Measurements from ENCODE around the gene KRT26.
"Not testable (repeated sequence)": the region's sequence is repeated elsewhere in the genome, so short reads cannot be mapped to it uniquely, and the experiment has no call there.

KRT26 gene

DNA sequence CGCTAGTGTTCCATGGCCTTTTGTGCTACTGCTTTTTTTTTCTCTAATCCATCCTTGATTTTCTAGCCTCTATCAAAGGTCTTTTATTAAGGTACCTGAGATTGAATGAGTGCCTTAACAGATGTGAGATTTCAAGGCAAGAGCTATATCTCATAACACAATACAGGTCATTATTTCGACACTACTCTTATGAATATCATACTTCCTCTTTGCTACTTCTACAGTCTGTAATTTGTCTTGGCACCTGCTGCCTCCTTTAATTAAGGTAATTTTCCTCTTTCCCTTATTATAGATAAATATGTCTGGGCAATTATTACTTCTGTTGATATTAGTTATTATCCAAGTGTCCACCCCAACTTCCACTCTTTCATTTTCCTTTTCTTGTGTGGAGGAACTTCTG lies 22.5 kb upstream of the KRT26 start:
- DNase-seq (ENCODE audit: low spot score), result no peak

DNA sequence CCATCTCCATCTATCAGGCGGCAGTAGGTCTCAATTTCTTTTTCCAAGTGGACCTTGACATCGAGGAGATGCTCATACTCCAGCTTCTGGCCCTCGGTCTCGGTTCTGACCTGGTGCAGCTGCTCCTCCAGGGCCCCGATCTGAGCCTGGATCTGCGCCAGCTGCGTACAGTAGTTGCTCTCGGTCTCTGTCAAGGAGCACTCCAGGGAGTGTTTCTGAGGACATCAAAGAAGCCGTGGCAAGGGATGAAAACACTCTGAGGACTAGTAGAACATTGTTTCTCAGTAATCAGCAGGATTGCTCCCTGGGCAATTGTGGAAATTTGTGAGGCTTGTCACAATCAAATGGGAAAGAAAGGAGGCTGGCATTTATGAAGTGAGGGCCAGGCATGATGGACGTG lies 21.8 kb upstream of the KRT26 start:
- DNase-seq (ENCODE audit: low spot score), result no peak

DNA sequence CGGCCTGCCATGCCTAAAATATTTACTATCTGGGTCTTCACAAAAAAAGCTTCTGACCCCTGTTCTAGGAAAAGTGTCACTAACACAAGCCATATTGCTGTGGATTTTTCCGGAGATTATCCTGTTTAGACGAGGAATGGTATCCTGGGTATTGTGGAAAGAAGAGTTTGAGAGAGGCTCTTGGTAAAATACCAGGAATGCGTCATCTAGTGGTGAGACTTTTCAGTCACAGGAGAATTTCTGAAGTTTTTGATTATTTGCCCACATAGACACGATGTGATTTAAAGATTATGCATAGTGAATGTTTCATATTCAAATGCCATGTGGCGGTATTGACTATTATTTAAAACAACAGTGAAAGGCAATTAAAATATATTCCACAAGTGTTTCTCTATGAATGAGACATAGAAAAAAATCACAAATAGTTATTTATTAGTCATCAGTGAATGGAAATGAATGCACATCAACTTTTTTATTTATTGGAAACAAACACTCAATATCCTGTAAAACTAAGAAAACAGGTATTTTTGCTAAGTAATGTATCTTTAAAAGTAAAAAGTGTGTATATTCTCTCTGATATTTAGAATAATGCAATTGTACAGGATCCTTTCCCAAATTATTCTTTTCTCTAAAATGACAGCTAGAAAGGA lies 19.9 kb upstream of the KRT26 start:
- no peak for DNase-seq (ENCODE audit: low spot score)

DNA sequence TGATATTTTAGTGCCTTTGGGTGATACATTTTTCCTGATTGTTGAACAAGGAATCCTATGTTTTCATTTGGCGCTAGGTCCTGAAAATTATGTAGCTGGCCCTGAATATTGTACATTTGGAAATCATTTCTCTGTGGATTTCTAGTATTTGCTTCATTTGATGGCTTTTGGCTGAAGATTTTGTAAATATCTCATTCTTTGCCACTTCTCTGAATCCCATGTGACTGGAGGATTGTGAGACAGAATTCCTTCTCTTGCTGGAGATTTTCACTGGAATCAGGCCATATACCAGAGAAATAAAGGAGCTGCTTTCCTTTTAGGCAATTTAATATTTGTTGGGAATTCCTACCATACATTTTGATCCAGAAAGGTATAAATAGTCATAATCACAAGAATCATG lies 19.1 kb upstream of the KRT26 start:
- no peak for DNase-seq (ENCODE audit: low spot score)

DNA sequence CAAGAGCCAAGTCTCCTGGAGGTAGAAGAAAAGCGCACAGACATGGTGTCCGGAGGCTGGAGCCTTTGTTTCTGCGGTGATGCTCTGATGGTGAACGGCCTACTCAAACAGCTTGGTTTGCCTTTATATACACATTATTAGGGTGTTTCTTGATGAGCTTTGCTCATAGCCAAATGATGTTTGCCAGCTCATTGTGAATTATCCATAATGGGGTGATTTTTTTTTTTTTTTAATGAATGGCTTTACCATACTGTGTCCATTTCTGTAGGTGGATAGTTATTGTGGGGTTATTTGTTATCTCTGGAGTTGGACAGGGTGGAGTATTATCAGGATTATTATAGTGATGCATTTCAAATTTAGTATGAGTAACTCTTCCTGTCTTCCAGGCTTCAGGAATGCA lies 10.4 kb upstream of the KRT26 start, which contains the start of gene KRT27:
Gene KRT27 (minus strand): TSS at position 101 of the 400 bp plus-strand sequence. CDS start 57 bp downstream, at position 44.
- DNase-seq (ENCODE audit: low spot score), result no peak

DNA sequence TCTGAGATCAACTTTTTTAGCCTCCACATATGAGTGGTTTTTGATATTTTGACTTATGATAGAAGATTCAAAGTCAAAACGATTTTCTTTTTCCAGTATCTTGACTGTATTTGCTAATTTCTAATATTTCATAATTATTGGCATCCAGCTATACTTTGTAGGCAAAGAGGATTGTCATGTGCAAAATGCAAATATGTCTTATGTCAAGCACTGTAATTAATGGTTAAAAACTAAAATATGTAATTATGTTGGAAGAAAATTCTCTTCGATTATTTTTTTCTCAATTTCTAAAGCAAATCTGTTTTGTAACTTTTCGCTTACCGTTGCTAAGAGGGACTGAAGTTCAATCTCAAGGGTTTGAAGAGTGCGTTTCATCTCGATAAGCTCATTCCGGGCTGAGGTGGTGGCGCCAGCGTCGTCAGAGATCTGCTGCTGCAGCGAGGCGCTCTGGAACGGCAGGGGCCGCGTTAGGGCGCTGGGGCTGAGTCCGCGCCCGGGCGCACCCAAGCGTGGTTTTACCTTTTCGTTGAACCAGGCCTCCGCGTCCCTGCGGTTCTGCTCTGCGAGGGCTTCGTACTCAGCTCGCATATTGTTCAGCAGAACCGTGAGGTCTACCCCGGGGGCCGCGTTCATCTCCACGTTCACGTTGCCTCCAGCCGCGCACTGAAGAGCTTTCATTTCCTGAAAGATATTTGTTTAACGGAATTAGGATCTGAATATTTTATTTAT lies 7.3 kb upstream of the KRT26 start:
- DNase-seq (ENCODE audit: low spot score), result no peak

DNA sequence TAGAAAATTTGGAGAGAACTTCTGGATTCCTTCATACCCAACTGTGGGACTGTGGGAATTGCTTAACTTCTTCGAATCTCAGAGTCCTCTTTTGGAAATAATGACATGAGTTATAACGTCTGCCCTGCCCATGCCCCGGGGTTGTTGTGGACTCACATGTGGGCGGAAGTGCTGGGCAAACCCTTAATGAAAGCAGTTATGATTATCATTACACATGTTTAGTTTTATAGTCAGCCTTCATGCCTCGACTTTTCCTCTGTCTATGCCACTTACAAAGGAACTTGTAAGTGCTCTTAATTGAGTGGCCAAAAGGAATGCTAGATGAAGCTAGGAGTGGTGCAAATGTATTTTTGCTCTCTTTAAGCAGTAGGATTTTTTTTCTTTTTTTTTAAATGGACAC lies 6.5 kb upstream of the KRT26 start:
- no peak for DNase-seq (ENCODE audit: low spot score)

DNA sequence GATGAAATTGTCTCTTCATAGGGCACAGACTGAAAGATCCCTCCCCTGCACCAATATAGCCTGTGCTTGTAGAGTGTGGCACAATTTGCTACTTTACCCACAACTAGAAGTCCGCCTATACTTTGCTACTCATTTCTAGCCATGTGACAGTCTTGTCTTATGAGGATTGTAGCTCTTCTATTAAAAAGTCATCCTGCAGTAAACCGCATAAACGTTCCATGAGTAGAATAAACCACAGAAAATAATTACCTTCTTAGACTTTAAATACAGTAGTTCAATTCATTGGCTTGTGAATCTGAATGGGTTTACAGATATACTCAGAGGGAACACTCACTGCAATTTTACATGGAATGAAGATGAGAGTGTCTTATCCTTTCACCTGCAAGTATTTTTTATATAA lies 6.0 kb upstream of the KRT26 start:
- no peak for DNase-seq (ENCODE audit: low spot score)

DNA sequence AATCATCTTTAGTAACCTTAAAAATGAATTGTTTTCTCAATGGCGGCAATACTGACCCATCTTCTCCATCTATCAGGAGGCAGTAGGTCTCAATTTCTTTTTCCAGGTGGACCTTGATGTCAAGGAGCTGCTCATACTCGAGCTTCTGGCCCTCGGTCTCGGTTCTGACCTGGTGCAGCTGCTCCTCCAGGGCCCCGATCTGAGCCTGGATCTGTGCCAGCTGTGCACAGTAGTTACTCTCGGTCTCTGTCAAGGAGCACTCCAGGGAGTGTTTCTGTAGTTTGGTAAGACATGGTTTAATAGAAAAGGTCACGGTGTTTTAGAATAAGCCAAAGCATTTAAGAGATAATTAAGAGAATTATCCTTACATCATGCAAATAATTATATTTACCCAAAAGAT lies 5.5 kb upstream of the KRT26 start:
- no peak for DNase-seq (ENCODE audit: low spot score)

DNA sequence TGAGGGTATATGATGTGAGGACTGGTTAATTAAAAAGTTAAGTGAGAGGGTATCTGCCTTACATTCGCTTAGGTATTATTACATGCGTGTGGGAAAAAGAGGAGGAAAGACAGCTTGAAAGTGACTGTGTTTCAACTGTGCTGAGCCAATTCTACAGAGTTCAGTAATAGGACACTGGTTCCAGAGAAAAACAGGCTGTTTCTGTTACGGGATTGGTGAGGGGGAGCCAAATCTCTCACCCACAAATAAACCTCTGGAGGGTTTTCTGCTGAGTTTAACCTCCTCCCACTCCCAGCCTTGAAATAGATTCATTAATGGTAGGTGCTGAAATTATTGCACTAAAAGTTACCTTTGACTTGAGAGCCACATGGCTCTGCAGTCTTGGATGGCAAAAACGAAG lies 3.9 kb upstream of the KRT26 start:
- DNase-seq (ENCODE audit: low spot score), result no peak

DNA sequence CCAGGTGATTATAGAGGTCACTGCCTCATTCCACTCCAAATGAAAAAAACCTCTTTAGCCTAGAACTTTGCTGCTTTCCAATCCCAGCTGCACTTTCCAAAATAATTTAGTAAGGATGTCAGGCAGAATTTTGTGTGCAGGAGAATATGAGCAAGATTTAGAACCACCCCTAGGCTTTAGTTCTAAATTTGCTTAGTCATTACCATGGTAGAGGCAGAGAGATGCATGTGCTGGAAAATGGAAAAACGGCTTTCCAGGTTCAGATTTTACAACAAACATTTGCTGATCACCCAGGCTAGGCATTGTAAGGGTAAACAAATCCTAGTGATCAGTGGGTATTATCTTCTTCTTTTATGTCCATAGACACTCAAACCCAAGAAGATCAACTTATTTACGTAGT lies 6.3 kb downstream of the KRT26 start:
- no peak for DNase-seq (ENCODE audit: low spot score)

DNA sequence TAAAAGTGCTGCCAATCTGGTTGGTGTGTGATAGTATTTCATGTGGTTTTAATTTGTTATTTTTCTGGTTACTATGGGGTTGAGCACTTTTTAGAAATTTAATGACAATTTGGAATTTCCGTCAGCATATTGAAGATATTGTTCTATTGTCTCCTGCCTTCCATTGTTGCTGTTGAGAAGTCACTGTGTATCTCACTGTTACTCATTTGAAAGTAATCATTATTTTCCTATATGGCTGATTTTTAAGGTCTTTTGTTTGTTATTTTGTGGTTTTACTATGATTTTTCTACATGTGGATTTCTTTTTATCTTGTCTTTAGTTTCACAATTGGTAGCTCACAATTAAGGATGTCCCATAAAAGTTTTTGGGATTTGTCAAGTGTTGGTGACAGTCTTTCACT lies 8.2 kb downstream of the KRT26 start:
- DNase-seq (ENCODE audit: low spot score), result no peak

DNA sequence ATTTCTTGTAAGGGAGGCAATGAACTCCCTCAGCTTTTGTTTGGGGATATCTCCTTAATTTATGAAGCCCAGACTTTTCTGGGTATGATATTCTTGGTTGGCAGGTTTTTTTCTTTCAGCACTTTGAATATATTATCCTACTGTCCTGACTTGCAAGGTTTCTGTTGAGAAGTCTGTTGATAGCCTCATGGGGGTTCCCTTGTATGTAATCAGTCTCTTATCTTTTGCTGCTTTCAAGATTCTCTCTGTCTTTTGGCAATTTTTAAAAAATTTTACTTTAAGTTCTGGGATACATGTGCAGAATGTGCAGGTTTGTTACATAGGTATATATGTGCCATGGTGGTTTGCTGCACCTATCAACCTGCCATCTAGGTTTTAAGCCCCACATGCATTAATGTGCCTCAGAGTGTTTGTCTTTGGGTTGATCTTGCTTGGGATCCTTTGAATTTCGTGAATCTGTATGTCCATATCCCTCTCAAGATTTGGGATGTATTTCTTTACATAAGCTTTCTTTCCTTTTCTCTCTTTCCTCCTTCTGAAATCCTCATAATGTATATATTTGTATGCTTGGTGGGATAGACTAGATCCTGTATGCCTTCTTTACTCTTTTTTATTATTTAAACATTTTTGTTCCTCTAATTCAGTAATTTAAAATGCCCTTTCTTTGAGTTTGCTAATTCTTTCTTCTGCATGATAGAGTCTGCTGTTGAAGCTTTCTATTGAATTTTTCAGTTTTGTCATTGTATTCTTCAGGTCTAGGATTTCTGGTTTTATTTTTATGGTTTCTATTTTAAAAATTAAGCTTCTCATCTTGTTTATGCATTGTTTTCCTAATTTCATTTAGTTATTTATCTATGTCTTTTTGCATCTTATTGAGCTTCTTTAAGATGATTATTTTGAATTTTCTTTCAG lies 11.6 kb downstream of the KRT26 start:
- DNase-seq (ENCODE audit: low spot score), result no peak

DNA sequence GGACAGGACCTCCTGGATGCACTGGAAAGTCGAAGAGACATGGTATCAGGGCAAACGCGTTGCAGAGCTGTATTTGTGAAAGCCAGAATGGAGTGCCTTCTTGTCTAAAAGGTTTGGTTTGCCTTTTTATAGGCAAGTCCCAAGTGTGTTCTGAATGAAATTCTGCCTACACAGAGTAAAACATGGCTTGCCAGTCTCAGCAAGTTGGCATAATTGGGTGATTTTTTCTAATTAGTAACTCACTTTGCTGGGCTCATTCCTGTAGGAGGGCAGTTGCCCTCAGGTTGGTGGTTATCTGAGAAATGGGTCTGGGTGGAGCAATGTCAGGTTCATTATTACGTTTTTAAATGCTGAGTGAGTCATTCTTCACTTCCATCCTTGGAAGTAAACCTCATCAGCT lies 16.8 kb downstream of the KRT26 start, which contains the start of gene KRT25:
Gene KRT25 (minus strand): TSS at position 101 of the 400 bp plus-strand sequence. CDS start 60 bp downstream, at position 41.
- no peak for DNase-seq (ENCODE audit: low spot score)

DNA sequence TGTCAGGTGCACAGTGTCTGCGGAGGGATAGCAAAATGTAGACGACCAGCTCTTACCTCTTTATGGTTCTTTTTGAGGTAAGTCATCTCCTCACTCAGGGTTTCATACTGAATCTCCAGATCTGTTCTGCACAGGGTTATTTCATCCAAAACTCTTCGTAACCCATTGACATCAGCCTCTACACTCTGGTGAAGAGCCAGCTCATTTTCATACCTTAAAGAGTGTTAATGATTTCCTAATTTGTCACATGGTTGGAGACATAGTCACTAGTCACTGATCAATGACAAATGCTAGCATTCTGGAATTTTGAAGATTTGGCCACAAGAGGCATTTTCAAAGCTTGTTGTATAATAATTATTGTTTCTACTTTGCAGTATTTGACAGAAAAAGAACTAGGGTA lies 18.2 kb downstream of the KRT26 start:
- no peak for DNase-seq (ENCODE audit: low spot score)

DNA sequence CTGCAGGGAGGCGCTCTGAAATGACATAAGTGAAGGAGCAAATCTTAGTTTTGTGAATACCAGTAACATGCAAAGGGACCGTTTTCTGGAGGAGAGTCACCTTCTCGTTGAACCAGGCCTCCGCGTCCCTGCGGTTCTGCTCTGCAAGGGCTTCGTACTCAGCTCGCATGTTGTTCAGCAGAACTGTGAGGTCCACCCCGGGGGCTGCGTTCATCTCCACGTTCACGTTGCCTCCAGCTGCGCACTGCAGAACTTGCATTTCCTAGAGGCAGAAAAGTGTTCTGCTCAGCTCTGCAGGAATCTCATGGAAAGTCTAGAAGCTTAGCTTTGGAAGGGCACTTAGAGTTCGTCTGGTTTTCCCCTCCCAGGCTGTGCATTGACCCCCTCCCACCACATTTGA lies 20.9 kb downstream of the KRT26 start:
- no peak for DNase-seq (ENCODE audit: low spot score)

DNA sequence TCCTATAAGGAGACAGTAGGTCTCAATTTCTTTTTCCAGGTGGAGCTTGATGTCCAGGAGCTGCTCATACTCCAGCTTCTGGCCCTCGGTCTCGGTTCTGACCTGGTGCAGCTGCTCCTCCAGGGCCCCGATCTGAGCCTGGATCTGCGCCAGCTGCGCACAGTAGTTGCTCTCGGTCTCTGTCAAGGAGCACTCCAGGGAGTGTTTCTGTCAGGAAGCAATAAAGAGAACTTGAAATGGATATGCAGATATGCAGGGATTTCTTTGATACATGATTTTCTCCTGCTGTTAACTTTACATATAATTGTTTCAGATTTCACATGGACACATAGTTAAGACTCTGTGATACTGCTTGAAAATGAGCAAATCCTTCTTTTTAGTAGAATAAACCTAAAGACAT lies 21.6 kb downstream of the KRT26 start:
- no peak for DNase-seq (ENCODE audit: low spot score)

DNA sequence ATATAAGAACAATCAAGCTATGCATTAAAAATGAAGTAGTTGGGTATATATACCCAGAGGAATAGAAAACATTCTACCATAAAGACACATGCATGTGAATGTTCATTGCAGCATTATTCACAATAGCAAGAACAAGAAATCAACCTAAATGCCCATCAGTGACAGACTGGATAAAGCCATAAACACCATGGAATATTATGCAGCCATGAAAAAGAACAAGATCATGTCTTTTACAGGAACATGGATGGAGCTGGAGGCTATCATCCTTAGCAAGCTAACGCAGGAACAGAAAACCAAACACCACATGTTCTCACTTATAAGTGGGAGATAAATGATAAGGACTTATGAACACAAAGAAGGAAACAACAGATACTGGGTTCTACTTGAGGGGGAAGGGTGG lies 23.3 kb downstream of the KRT26 start:
- DNase-seq (ENCODE audit: low spot score), result not testable (repeated sequence)

DNA sequence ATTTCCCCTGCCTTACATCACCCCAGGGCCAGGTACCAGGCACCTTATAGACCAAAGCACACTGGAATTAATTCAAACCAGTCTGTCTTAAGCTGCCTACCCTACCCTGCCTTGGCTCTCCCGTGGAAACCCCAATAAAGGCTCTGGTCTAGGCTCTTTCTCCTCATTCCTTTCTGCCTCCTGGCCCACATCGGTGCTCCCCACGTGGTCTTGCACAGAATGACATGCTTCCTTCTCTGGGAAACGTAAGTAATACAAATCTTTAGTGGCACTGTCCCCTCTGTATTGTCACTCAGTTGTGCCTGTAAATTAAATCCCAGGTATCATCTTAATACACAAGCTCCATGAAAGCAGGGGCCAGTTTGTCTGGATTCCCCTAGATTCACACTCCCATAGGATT lies 33.4 kb downstream of the KRT26 start:
- no peak for DNase-seq (ENCODE audit: low spot score)

DNA sequence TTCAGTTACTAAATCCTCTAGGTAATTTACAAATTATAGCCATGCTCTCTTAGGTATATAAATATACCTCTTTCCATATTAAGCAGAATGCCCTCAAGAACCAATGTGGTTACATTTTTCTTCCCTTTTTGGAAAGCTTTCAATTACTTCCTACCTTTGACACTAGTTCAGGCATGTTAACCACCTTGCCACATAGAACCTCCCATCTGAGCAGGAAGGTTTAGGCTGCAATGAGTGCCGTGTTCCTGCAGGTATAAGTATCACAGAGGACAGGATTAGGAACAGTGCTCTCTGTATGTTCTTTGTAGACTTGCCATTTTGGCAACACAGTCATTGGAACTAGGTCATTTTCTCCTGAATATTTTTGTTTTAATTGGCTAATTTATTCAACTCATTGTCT lies 37.0 kb downstream of the KRT26 start:
- no peak for DNase-seq (ENCODE audit: low spot score)

DNA sequence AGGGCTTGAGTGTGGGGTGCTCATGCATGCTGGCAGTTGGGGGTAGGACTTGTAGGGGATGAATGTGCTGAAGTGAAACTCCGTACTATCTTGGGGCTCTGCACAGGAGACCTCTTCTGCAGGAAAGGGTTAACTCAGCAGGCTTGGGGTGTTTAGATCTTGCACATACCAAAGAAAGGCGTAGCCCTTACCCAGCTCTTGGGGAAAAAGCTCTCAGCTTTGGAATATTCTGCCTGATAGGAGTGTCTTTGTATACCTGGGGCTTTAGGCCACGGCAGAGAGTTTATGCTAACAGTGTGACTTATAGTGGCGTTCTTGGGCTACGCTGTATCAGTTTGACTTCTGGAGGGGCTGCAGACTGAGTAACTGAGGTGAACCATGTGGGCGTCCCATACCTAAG lies 38.0 kb downstream of the KRT26 start:
- no peak for DNase-seq (ENCODE audit: low spot score)

DNA sequence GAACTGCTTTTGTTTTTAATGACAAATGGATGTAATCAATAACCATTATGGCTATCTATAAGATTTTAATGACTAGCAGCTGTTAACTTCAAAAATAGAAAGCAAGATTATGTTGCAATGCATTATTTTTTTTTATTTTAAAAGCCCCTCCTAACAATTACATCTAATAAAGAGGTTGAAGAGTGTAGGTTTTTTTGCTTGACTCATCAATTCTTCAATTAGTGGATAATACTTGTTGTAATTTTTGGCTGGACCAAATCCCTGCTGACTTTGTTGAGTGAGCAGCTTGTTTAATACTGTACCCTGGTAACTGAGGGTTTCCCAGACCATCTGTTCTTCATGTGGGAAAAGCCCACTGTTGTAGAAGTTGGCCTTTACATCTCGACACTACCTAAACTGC lies 41.0 kb downstream of the KRT26 start:
- DNase-seq (ENCODE audit: low spot score), result no peak

Measured in left forelimb (tissue), 1 donor.